ENCODE measurements around the gene FN3K.

FN3K gene

GRCh38 chr17:82797061-82797460 lies 61.6 kb downstream of the FN3K start:
- no peak for DNase-seq (ENCODE audit: low read depth)

GRCh38 chr17:82798752-82799151 lies 63.3 kb downstream of the FN3K start:
- DNase-seq (ENCODE audit: low read depth), result no peak

GRCh38 chr17:82799591-82799990 lies 64.2 kb downstream of the FN3K start:
- DNase-seq (ENCODE audit: low read depth), result no peak
